SW 1271 (cell line): ENCODE measurements around the gene B3GAT2.

Experiments
- DNase-seq, 2 experiments: peaks; one replicate each; lab custom pipeline; 2025; lab: John Stamatoyannopoulos, UW

Gene B3GAT2

GRCh38 chr6:70841112-70841511 lies 115.7 kb downstream of the B3GAT2 start:
- DNase-seq, result no peak

GRCh38 chr6:70839286-70840266 lies 117.3 kb downstream of the B3GAT2 start:
- no peak for DNase-seq

GRCh38 chr6:70838907-70839285 lies 118.0 kb downstream of the B3GAT2 start:
- DNase-seq, result no peak

GRCh38 chr6:70834520-70834919 lies 122.3 kb downstream of the B3GAT2 start:
- DNase-seq, result no peak

- DNase-seq, result no peak
Observed at GRCh38 chr6:70831427-70831826, 125.4 kb downstream of the B3GAT2 start.

- DNase-seq, result no peak
Observed at GRCh38 chr6:70823651-70824050, 133.2 kb downstream of the B3GAT2 start.

- no peak for DNase-seq
Observed at GRCh38 chr6:70821751-70822150, 135.1 kb downstream of the B3GAT2 start.

GRCh38 chr6:70820778-70821177 lies 136.1 kb downstream of the B3GAT2 start:
- no peak for DNase-seq

GRCh38 chr6:70819646-70820045 lies 137.2 kb downstream of the B3GAT2 start:
- no peak for DNase-seq

GRCh38 chr6:70813885-70814284 lies 143.0 kb downstream of the B3GAT2 start:
- DNase-seq, result no peak

- DNase-seq, result no peak
Observed at GRCh38 chr6:70811788-70812187, 145.1 kb downstream of the B3GAT2 start.
